Endodermal cell (in vitro differentiated cells): ENCODE data around the gene RUNX1. TPM values are rescaled to one million over a fixed set of nuclear protein-coding genes. Genes with fewer than 3 reads are reported as not detected.

ENCODE experiments used
- DNase-seq: peaks from one replicate; pipeline ENCODE4 v3.0.0-alpha.2; 2017
- H3K27ac ChIP-seq: 2 replicates; pipeline ENCODE4 v1.5.1; 2013; ENCODE audit warnings: mild to moderate bottlenecking, low read depth, low read length, moderate library complexity
- H3K27me3 ChIP-seq: 2 replicates; pipeline ENCODE4 v1.6.1; 2013; ENCODE audit warnings: mild to moderate bottlenecking, low read length, moderate library complexity; ENCODE audit not compliant: insufficient read depth, control insufficient read depth, poor library complexity, severe bottlenecking
- H3K36me3 ChIP-seq: 2 replicates; pipeline ENCODE4 v1.7.0; 2013; ENCODE audit warnings: mild to moderate bottlenecking, low read length, moderate library complexity; ENCODE audit not compliant: control insufficient read depth, insufficient read depth
- H3K4me1 ChIP-seq: one replicate; pipeline ENCODE4 v1.7.0; 2013; ENCODE audit warnings: low read length; ENCODE audit not compliant: control insufficient read depth, insufficient read depth
- H3K4me3 ChIP-seq: 2 replicates; pipeline ENCODE4 v1.5.1; 2013; ENCODE audit warnings: mild to moderate bottlenecking, low read length, moderate library complexity
- H3K9ac ChIP-seq: 2 replicates; pipeline ENCODE4 v1.6.1; 2013; ENCODE audit warnings: mild to moderate bottlenecking, low read length, moderate library complexity; ENCODE audit not compliant: poor library complexity, severe bottlenecking; ENCODE audit errors: extremely low read depth
- H3K9me3 ChIP-seq: 2 replicates; pipeline ENCODE4 v1.6.1; 2013; ENCODE audit warnings: mild to moderate bottlenecking, low read length, moderate library complexity; ENCODE audit not compliant: control insufficient read depth
- H3K27ac Mint-ChIP-seq: 2 replicates; pipeline ENCODE4 v1.8.0; 2020; ENCODE audit warnings: mixed read lengths
- H3K27me3 Mint-ChIP-seq: 2 replicates; pipeline ENCODE4 v1.8.0; 2021; ENCODE audit warnings: mild to moderate bottlenecking, mixed read lengths; ENCODE audit not compliant: insufficient read depth
- H3K36me3 Mint-ChIP-seq: 2 replicates; pipeline ENCODE4 v1.8.0; 2020; ENCODE audit warnings: low read depth, mixed read lengths
- H3K4me1 Mint-ChIP-seq: 2 replicates; pipeline ENCODE4 v1.8.0; 2020; ENCODE audit warnings: mixed read lengths
- H3K4me3 Mint-ChIP-seq: 2 replicates; pipeline ENCODE4 v1.8.0; 2020; ENCODE audit warnings: mild to moderate bottlenecking, moderate library complexity, mixed read lengths
- H3K9me3 Mint-ChIP-seq: 2 replicates; pipeline ENCODE4 v1.8.0; 2020; ENCODE audit warnings: mild to moderate bottlenecking, mixed read lengths
- CTCF ChIP-seq: fragments of 200-600 bp; sonication (generic); conservative IDR thresholded peaks from 2 replicates; pipeline ENCODE4 v1.5.0; 2021; ENCODE audit warnings: antibody characterized with exemption, mild to moderate bottlenecking
- WGBS, 2 experiments: methylation state at CpG; one replicate each; pipeline versions ENCODE4 v1.1.5 to v1.1.7; 2013; ENCODE audit warnings: missing lambda C conversion rate in 2 of 2, mixed read lengths in 1 of 2; ENCODE audit not compliant: insufficient coverage in 1 of 2, insufficient read length in 1 of 2; 5-methylcytosine and 5-hydroxymethylcytosine counted together
- total RNA-seq, 2 donors: library from RNA; stranded (reverse); fragmentation: NEBNext Ultra II Directional in 1 of 2; extraction: Animal tissue kit (Norgen Biotek cat#: 25700) in 1 of 2; gene quantifications; 2 replicates in 1 of 2; 3 replicates in 1 of 2; pipeline ENCODE4 v1.2.1, GENCODE V29; 2021

RUNX1 gene
- total RNA-seq, 2 donors from 2014 or later: 0.31 to 2.8 TPM

DNA sequence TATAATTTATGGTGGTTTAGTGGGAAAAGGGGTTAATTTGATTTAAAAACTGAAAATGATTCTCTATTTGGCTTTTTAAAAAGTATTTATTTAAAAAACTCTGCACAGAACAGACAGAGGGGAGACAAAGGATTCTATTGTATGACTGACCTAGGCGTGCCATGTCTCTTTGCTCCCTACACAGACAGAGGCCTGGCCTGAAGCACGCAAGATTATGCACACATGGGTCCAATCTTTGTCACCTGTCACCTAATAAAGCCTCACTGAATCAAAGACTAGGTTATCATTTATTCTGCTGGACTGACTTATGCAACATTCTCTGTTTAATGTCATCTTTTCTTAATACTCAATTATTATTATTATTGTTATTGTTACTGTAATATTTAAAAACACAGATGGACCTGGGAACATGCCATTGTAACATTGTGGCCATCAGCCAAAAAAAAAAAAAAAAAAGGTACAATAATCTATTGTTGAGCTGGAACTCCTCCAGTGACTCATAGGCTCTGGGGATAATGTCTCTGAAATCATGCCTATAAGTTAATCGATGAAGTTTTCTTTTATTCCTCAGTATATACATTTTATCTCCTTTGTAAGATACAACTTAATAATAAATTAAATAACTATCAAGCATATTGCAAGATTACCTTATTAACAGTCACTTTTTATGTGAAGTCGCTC lies 112.1 kb downstream of the RUNX1 start:
- 90 to 96% methylated on average over 2 to 4 of the region's 4 CpGs for WGBS, 2 experiments

GRCh38 chr21:34936371-34936789 lies 112.7 kb downstream of the RUNX1 start:
- TF ChIP-seq CTCF: no peak
- no peak for DNase-seq
- Mint-ChIP-seq H3K4me1 (peaks cover 9% of the 10 kb centered on the region), H3K27ac (no peak overlapping the region), H3K36me3 (no peaks in the 10 kb centered on the region), H3K9me3 (no peaks in the 10 kb centered on the region), H3K4me3 (no peak overlapping the region), H3K27me3 (peaks cover 5% of the 10 kb centered on the region)
- Histone ChIP-seq H3K27ac (peak overlapping the region; percentile 33), H3K36me3 (no peaks in the 10 kb centered on the region), H3K4me1 (no peaks in the 10 kb centered on the region), H3K4me3 (no peak overlapping the region), H3K9me3 (no peaks in the 10 kb centered on the region), H3K27me3 (no peaks in the 10 kb centered on the region), H3K9ac (no peak overlapping the region)
- WGBS, 2 experiments: 91 to 97% methylated on average over 4 to 9 of the region's 11 CpGs

More for the DNA sequence above, 112.1 kb downstream of the RUNX1 start:
- H3K36me3 ChIP-seq: no peaks in the 10 kb centered on the region
- no peaks in the 10 kb centered on the region for H3K9me3 ChIP-seq
- H3K27me3 Mint-ChIP-seq: peaks cover 5% of the 10 kb centered on the region
- H3K9me3 Mint-ChIP-seq: no peaks in the 10 kb centered on the region
- no peak overlapping the region for H3K27ac Mint-ChIP-seq
- no peak overlapping the region for H3K4me3 Mint-ChIP-seq
- DNase-seq: no peak
- H3K9ac ChIP-seq: no peak overlapping the region
- no peaks in the 10 kb centered on the region for H3K36me3 Mint-ChIP-seq
- H3K4me1 ChIP-seq: no peaks in the 10 kb centered on the region
- no peak for TF ChIP-seq CTCF
- H3K27me3 ChIP-seq: no peaks in the 10 kb centered on the region
- peak overlapping the region; percentile 33 for H3K27ac ChIP-seq
- H3K4me1 Mint-ChIP-seq: peaks cover 10% of the 10 kb centered on the region
- H3K4me3 ChIP-seq: no peak overlapping the region

DNA sequence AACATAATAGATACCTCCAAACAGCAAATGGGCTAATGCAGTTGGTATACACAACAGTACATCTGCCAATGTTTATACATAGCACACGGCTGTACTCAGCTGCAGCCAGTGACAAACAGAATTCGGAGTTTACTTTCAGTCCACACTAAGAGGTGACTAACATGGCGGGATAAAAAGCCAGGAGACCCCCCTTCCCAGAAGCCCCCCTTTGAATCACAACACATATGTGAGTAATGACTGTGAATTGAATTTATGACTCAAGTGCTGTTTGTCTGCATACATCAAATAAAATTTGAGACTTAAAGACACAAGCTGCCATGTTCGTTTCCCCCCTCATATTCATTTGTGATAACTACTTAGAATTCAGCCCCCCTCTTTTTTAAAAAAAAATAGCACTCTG lies 113.2 kb downstream of the RUNX1 start:
- Histone ChIP-seq H3K4me1 (no peaks in the 10 kb centered on the region), H3K36me3 (no peaks in the 10 kb centered on the region), H3K27ac (no peak overlapping the region), H3K27me3 (no peaks in the 10 kb centered on the region), H3K9me3 (no peaks in the 10 kb centered on the region), H3K4me3 (no peak overlapping the region), H3K9ac (no peak overlapping the region)
- Mint-ChIP-seq H3K4me1 (peaks cover 5% of the 10 kb centered on the region), H3K27me3 (peaks cover 5% of the 10 kb centered on the region), H3K36me3 (no peaks in the 10 kb centered on the region), H3K4me3 (no peak overlapping the region), H3K27ac (no peak overlapping the region), H3K9me3 (no peaks in the 10 kb centered on the region)
- WGBS, 2 experiments: 97 to 100% methylated on average over 2 to 4 of the region's 4 CpGs
- DNase-seq: no peak
- no peak for TF ChIP-seq CTCF
